ENCODE measurements around the gene PRSS3.

PRSS3 gene

GRCh38 chr9:33780276-33780675 is 15.1 kb upstream of the PRSS3 start:
- Histone ChIP-seq H3K4me1 (no peaks in the 10 kb centered on the region), H3K27me3 (ENCODE audit: control insufficient read depth, insufficient read depth, low read length) (no peaks in the 10 kb centered on the region), H3K9ac (no peak overlapping the region), H3K4me3 (ENCODE audit: low read depth, low read length) (no peak overlapping the region), H3K9me3 (ENCODE audit: control insufficient read depth, low read length) (no peaks in the 10 kb centered on the region), H3K36me3 (ENCODE audit: control insufficient read depth, insufficient read depth, low read length) (no peaks in the 10 kb centered on the region), H3K79me2 (no peaks in the 10 kb centered on the region), H2AFZ (no peak overlapping the region), H3K27ac (no peak overlapping the region), H3K4me2 (ENCODE audit: low read length) (no peak overlapping the region)
- no peak for TF ChIP-seq CTCF (IDR thresholded peaks at IDR 0.05)

- Histone ChIP-seq H3K4me3 (ENCODE audit: low read depth, low read length) (no peak overlapping the region), H3K27me3 (ENCODE audit: control insufficient read depth, insufficient read depth, low read length) (no peaks in the 10 kb centered on the region), H3K4me1 (no peaks in the 10 kb centered on the region), H3K4me2 (ENCODE audit: low read length) (no peak overlapping the region), H3K9ac (no peak overlapping the region), H3K36me3 (ENCODE audit: control insufficient read depth, insufficient read depth, low read length) (no peaks in the 10 kb centered on the region), H3K27ac (no peak overlapping the region), H3K79me2 (no peaks in the 10 kb centered on the region), H3K9me3 (ENCODE audit: control insufficient read depth, low read length) (no peaks in the 10 kb centered on the region), H2AFZ (no peak overlapping the region)
- no peak for TF ChIP-seq CTCF (IDR thresholded peaks at IDR 0.05)
Measured at GRCh38 chr9:33781736-33782135, 13.6 kb upstream of the PRSS3 start.

GRCh38 chr9:33782395-33783152 is 12.8 kb upstream of the PRSS3 start:
- no peak overlapping the region for H3K4me2 ChIP-seq (ENCODE audit: low read length)
- H3K27me3 ChIP-seq (ENCODE audit: control insufficient read depth, insufficient read depth, low read length) = no peaks in the 10 kb centered on the region
- no peak overlapping the region for H3K4me3 ChIP-seq (ENCODE audit: low read depth, low read length)
- H3K79me2 ChIP-seq = no peaks in the 10 kb centered on the region
- no peak overlapping the region for H2AFZ ChIP-seq
- H3K36me3 ChIP-seq (ENCODE audit: control insufficient read depth, insufficient read depth, low read length) = no peaks in the 10 kb centered on the region
- TF ChIP-seq CTCF (IDR thresholded peaks at IDR 0.05) = no peak
- H3K9me3 ChIP-seq (ENCODE audit: control insufficient read depth, low read length) = no peaks in the 10 kb centered on the region
- H3K4me1 ChIP-seq = no peaks in the 10 kb centered on the region
- no peak overlapping the region for H3K27ac ChIP-seq
- no peak overlapping the region for H3K9ac ChIP-seq

GRCh38 chr9:33785914-33786313 is 9.4 kb upstream of the PRSS3 start:
- no peak overlapping the region for H2AFZ ChIP-seq
- H3K79me2 ChIP-seq = no peaks in the 10 kb centered on the region
- H3K9ac ChIP-seq = no peak overlapping the region
- no peak for TF ChIP-seq CTCF (IDR thresholded peaks at IDR 0.05)
- no peaks in the 10 kb centered on the region for H3K9me3 ChIP-seq (ENCODE audit: control insufficient read depth, low read length)
- H3K27me3 ChIP-seq (ENCODE audit: control insufficient read depth, insufficient read depth, low read length) = no peaks in the 10 kb centered on the region
- H3K36me3 ChIP-seq (ENCODE audit: control insufficient read depth, insufficient read depth, low read length) = no peaks in the 10 kb centered on the region
- no peak overlapping the region for H3K4me3 ChIP-seq (ENCODE audit: low read depth, low read length)
- no peak overlapping the region for H3K4me2 ChIP-seq (ENCODE audit: low read length)
- H3K27ac ChIP-seq = no peak overlapping the region
- no peaks in the 10 kb centered on the region for H3K4me1 ChIP-seq

- no peaks in the 10 kb centered on the region for H3K27me3 ChIP-seq (ENCODE audit: control insufficient read depth, insufficient read depth, low read length)
- H3K79me2 ChIP-seq = no peaks in the 10 kb centered on the region
- H3K4me1 ChIP-seq = no peaks in the 10 kb centered on the region
- H3K4me2 ChIP-seq (ENCODE audit: low read length) = no peak overlapping the region
- H3K9ac ChIP-seq = no peak overlapping the region
- H3K27ac ChIP-seq = no peak overlapping the region
- no peak for TF ChIP-seq CTCF (IDR thresholded peaks at IDR 0.05)
- H3K36me3 ChIP-seq (ENCODE audit: control insufficient read depth, insufficient read depth, low read length) = no peaks in the 10 kb centered on the region
- no peaks in the 10 kb centered on the region for H3K9me3 ChIP-seq (ENCODE audit: control insufficient read depth, low read length)
- H2AFZ ChIP-seq = no peak overlapping the region
- no peak overlapping the region for H3K4me3 ChIP-seq (ENCODE audit: low read depth, low read length)
Measured at GRCh38 chr9:33786681-33787080, 8.7 kb upstream of the PRSS3 start.

Measured in parathyroid adenoma (tissue), 2 donors.